Measurements from ENCODE around the gene MMADHC. TPM values are rescaled to one million over a fixed set of nuclear protein-coding genes. Genes with fewer than 3 reads are reported as not detected.
A peak's percentile ranks its signal among the peaks of the same experiment; 100 is the strongest.

Gene MMADHC
- total RNA-seq, 2 donors from 2014 or later, result 83.9 to 100 TPM

DNA sequence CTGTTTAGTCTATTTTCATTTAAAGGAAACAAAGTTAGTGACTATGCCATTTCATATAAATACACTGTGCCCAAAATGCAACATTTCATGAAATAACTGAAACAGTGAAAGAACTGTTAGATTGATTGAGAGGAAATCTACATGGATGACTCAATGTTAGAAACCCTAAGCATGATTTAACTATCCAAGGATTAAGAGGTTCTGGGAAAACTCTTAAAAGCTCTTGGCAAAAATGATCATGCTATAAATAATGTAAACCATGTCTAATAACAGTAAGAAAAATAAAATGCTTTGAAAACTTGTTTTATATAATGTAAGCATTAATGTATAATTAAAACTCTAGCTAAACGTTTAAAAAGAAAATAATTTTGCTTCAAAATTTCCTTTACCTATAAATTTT lies 23.5 kb downstream of the MMADHC start:
- DNase-seq (no peak), ATAC-seq (no peak)
- intact Hi-C loops (cut with DNase I), result loop anchor here in 1 of 2 donors (5.0 kb wide), 1 partner anchor 547 kb away; no protein-coding TSS in a partner anchor

DNA sequence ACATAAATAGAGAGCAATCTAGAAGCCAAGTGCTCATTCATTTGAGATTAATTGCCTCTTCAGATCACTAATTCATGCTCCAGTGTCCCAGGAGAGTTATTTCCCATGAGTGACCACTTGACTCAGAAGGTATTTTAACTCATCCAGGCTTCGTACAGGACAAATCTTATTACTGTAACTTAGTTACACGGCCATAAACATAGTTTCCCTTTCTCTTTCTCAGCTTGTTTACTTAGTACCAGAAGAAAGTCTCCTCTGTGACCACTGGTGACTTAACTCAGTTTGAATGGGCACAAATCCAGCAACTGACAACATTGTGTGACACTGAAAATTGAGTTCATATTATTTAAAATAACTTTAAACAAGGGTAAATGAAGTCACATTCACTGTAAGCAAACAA lies 25.3 kb downstream of the MMADHC start:
- intact Hi-C loops (cut with DNase I), result loop anchor here in 1 of 2 donors (5.0 kb wide), 1 partner anchor 545 kb away; no protein-coding TSS in a partner anchor
- ATAC-seq (no peak), DNase-seq (no peak)

DNA sequence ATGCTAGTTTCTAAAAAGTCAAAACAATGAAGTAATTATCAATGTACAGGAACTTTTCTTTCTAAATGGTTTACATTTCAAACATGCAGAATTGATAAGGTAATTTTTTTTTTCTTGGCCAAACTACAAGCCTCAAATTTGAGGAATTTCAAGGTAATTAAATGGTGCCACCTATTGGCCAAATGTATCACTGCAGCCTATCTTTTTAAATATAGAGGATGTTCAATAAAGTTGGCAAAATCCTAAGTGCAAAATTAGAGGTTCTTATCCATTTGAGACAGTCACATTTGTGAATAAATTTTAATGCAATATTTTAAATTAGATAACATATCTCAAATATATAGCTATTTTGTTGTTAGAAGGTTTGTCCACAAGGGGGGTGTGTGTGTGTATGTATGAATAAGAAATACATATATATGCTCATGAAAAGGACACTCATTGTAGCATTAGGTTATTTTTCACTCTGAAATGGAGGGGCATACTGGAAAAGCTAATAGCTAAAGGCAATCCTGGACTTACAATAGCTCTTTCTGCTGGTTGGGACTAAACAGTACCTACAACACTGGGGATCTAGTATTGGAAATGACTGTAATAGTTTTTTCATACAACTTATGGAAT lies 26.2 kb downstream of the MMADHC start:
- intact Hi-C loops (cut with DNase I), result loop anchor here (1.0 to 5.0 kb wide), 2 partner anchors 544 kb away; no protein-coding TSS in a partner anchor
- ATAC-seq, result no peak
- no peak for DNase-seq

DNA sequence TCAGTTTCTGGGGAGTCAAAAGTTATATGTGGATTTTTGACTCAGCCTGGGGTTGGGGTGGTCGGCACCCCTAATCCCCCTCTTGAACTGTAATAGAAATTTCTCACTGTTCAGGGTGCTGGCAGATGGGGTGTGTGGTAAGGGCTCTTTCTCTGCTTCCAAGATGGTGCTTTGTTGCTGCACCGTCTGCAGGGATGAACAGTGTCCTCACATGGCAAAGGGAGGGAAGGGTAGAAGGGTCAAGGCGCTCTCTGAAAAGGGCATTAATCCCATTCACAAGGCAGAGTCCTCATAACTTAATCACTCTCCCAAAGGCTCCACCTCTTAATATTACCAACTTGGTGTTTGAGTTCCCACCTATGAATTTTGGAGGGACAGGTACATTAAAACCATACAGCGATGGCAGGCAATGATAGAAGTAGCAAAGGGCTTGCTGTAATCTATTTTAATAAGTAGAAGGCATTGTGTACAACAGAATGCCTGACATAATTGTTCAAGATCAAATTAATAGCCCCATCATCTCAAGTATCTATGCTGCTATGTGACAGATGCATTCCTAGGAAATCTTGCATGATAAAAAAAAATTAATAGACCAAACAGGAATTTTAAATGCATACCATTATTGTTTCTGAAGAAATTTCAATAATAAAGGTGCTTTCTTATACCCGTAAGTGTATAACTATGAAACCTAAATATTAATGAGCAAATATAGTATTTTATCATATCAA lies 28.1 kb downstream of the MMADHC start:
- intact Hi-C loops (cut with DNase I), result loop anchor here in 1 of 2 donors (5.0 kb wide), 2 partner anchors 532 to 542 kb away; no protein-coding TSS in a partner anchor
- ATAC-seq (no peak), DNase-seq (no peak)

DNA sequence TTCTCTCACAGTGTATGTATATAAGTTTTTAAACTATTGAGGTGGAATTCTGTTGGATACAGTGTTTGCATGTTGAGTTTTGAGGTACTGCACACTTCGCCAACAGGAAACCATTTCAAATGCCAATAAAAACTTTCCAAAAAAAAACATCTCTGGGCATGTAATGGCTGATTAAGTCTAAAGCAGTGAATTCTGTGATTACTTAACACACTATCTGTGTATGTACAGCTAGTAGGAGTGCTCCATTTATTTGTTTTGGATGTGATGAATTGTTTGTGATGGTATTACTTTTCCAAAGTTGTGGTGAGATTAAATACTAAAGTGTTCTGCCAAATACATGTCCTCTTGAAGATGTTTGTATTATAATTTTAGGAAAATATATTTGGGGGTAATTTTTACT lies 31.1 kb downstream of the MMADHC start:
- intact Hi-C loops (cut with DNase I), result loop anchor here in 1 of 2 donors (5.0 kb wide), 1 partner anchor 529 kb away; no protein-coding TSS in a partner anchor
- DNase-seq (no peak), ATAC-seq (peak in 1 of 2 donors; percentile 62)

DNA sequence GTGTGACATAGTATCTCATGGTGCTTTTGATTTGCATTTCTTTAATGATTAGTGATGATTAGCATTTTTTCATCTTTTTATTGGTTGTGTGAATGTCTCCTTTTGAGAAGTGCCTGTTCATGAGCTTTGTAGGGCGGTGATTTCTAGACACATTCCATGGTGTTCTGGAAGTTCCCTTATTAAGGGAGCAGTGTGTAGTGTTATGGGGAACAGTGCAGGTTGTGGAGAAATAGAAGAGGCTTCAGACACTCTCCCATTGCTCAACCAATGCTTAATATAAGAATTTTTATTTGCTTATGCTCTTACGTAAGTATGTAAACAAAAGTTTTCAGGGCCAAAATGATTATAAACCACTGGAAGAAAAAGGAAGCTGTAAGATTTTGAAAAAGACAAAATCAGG lies 34.7 kb downstream of the MMADHC start:
- DNase-seq (no peak), ATAC-seq (no peak)
- intact Hi-C loops (cut with DNase I), result no loop called here

DNA sequence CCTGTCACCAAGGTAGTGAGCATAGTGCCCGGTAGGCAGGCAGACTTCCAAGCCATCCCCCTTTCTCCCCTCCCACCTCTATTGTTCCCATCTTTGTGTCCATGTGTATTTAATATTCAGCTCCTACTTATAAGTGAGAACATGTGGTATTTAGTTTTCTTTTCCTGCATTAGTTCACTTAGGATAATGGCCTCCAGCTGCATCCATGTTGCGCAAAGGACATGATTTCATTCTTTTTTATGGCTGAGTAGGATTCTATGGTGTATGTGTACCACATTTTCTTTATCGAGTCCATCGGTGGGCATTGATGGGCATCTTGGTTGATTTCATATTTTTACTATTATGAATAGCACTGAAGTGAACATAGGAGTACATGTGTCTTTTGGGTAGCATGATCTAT lies 35.3 kb downstream of the MMADHC start:
- no peak for DNase-seq
- no peak for ATAC-seq
- intact Hi-C loops (cut with DNase I), result no loop called here

DNA sequence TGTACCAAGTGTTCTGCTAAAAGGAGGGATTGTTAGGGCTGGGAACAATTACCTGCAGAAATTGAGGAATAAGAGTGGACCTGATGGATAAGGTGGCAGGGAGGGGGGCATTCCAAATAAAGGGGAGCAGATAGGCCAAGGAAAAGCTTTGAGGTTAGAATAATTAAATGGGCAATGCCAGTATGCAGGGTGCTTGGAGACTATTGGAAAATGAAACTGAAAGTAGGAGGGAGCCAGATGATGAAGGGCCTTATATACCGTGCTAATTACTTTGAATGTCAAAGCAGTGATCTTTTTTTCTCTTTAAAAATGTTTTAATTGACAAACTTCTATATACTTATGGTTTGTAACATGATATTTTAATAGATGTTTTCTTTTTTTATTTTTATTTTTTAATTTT lies 42.9 kb downstream of the MMADHC start:
- intact Hi-C loops (cut with DNase I), result no loop called here
- DNase-seq (no peak), ATAC-seq (no peak)

DNA sequence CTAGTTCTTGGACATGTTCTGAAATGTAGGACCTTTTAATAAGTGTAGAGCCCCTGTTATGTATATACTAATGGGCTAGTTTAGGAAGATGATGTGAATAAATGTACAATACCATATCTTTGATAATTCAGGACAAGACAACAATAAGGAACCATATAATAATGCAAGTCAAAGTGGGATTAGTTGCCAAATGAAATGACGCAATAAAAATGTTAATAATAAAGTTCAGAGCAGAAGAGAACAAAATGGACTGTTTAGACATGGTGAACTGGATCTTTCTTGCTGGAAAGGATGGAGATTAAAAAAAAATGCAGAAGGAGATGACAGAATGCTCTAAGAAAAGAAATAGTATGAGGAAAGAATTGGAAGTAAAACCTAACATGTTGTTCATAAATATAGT lies 43.7 kb downstream of the MMADHC start:
- intact Hi-C loops (cut with DNase I), result no loop called here
- ATAC-seq (no peak), DNase-seq (no peak)

DNA sequence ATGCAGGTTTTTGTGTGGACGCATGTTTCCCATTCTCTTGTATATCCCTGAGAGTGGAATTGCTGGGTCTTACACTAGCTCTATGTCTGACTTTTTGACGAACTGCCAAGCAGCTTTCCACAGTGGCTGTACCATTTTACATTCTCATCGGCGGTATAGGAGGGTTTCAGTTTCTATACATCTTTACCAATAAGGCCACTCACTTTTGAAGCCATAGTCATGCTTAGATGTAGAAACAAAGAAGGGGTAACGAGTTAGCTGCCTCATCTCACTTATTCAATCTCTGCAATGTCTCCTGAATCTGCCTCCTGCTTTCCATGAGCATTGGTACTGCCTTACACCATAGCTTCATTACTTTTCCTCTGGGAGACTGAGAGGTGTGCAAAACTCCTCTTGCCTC lies 47.4 kb downstream of the MMADHC start:
- ATAC-seq, result no peak
- DNase-seq, result no peak
- intact Hi-C loops (cut with DNase I), result no loop called here

DNA sequence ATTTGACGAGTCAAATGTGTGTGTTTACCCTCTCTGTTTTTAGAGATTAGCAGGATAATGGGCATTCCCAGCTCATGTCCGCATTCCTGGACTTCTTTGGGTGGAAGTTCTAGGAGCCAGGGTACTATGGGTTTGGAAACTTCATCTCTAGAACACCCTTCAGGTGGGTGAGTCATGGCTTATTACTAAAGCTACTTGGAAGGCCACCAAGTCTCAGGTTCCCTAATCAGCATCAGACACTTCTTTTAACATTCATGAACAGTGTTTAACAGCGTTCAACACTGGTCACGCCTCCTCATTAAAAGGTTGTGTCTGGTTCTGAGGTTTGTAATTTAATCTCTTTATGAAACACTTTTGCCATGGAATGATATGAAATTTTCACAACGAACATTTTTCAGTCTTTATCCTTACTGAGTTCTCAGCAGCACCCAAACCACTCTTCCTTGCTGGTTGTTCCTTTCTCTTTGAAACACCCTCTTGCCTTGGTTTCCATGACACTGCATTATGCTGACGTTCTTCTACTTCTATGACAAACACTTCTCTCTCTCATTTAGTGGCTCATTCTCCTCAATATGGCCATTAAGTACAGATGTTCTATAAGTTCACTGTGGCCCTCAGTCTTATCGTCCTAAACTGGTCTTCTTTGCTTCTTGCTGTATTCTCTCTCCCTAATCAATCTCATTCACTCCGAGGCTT lies 49.3 kb downstream of the MMADHC start:
- intact Hi-C loops (cut with DNase I), result no loop called here
- ATAC-seq (peak in 1 of 2 donors; percentile 96), DNase-seq (no peak)

DNA sequence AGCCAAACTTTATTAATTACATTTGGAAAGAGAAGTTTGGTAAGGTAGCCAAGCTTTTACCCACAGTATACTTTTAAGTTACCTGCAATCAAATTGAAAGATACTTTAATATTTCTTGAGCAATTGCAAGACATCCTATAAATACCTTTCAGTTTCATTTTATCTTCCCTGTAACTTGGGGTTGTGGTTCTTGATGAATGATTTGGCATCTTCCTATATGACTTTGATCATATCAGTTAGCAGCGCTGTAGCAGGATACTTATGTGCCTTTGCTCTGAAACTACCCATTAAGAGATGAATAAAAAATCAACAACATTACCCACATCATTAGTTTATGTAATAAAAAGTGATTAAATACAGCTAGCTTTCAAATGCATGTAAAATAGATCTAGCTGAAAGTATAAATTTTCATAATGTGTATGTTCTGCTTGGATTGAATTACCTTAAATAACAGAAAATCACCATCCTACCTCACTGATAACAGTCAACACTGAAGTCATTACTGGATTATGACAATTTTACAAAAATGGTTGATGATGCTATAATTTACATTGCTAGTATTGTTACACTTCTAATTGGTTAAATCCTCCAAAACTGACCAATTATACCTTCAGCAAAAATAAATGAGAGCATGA lies 50.4 kb downstream of the MMADHC start:
- intact Hi-C loops (cut with DNase I), result no loop called here
- ATAC-seq, result no peak
- no peak for DNase-seq

DNA sequence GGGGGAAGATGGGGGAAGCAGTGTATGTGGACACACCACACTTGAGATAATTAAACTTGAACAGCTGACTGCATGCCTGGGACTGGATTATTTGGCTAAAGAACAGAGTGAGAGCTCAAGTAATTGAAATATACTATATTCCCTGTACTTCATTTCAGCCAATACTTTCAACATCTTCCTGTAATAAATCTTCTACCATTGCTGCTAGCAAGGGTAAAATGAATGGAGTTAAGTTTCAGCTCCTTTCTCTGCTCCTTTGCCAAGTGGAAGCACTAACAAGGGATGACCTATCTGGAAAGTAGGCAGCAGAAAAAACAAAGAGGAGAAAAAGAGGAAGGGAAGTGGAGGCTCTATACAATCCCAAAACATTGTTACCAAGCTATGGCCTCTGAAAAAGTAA lies 50.9 kb downstream of the MMADHC start:
- intact Hi-C loops (cut with DNase I), result no loop called here
- no peak for ATAC-seq
- DNase-seq, result no peak

DNA sequence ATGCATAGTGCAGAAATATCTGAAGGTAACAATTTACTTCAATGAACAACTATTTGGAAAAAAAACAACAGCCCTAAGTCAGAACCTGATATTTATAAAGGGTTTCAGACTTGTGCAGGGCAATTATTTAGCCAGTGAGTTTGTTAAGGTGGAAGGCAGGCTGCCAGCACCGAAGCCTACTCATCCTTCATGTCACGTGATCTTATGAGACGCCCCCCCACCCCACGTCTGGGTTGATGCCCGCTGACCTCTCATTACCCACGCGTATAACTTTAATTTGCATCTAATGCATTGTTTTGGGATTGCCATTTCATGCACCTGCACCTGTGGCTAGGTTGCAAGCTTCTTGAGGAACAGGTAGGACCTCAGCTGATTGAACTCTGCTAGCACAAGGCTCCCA lies 52.9 kb downstream of the MMADHC start:
- intact Hi-C loops (cut with DNase I), result no loop called here
- ATAC-seq (no peak), DNase-seq (no peak)

DNA sequence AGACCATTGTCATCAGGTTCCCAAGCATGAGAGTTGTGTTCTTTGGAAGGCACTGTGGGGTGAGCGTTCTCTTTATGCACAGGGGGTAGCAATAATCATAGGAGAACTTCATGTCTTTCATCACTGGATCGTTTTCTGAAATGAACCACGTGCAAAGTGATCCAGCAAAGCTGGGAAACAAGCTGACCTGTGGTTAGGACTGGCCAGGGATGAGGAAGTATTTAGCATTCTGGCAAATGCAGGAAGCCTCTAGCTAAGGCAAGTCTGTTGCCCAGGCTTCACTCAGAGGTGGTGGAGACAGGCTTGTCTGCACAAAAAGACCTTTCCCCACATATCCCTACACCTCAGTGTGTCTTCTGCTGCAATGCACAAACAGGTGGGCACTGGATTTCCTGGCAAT lies 58.6 kb downstream of the MMADHC start:
- no peak for DNase-seq
- intact Hi-C loops (cut with DNase I), result no loop called here
- no peak for ATAC-seq

DNA sequence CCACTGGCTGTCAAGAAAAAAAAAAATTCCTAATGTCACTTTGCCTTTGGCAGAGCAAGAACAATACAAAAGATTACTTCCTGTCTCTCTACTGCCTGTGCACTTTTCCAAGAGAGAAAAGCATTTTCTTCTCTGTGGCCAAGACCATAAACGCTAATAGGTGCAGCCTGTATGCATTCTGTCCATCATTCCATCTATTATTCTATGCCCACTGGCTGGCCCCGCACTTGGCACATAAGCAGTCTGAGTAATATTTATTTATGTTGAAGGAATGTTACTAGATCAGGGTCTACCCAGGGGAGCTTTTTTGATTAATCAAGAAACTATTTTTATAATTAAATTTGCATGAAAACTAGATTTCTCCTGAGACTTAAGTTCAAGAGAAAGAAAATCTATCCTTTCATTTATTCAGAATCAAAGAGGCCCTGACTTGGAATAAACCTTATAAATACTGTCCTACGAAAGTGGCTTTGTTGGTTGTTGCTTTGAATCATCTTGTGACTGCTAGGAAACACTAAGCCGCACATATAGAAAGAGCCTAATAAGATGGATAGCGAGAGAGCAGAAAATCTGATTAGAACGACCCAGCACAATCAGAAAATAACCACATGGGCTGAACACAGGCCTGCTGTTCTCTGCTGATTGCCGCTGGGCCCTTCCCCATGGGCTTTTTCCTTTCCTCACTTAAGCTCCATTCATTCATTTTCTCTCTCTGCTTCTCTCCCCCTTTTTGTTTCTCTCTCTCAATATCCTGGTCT lies 59.4 kb downstream of the MMADHC start:
- intact Hi-C loops (cut with DNase I), result no loop called here
- no peak for DNase-seq
- no peak for ATAC-seq

DNA sequence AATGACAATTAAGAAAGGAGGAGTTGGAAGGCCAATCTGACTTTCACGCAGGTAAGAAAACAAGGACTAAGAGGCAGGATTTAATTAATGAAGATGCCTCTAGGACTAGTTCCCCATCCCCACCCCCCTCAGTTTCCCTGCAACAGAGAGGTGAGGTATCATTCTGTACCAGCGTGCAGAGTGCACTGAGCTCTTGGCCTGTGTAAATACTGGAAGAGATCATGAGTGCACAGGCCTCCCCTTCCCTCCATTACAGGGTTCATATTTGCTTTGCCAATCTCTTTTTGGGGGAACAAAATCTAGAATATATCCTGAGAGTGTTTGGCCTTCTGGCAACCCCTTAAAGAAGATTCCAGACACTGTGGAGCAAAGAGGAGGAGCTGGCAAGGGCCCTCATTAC lies 60.9 kb downstream of the MMADHC start:
- intact Hi-C loops (cut with DNase I), result no loop called here
- DNase-seq, result no peak
- no peak for ATAC-seq

DNA sequence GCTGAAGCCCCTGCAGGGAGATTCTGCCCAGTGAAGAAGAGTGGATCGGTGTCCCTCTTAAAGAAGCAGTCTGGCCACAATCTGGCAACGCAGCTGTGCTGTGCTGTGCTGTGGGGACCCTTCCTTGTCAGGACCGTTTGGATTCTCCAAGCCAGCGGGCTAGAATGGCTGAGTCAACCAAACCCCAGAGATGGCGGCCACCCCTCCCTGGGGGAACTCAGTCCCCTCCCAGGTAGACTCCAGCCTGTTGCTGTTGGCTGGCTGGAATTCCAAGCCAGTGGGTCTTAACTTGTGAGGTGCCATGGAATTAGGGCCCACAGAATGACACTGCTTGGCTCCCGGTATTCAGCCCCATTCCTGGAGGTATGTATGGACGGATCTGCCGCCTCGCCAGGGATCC lies 62.3 kb downstream of the MMADHC start:
- ATAC-seq, result no peak
- no peak for DNase-seq
- intact Hi-C loops (cut with DNase I), result no loop called here
